Activated gamma-delta T cell treated with Interleukin-2 at 50 U/mL for 16 hours (primary cell): ENCODE measurements around the gene CPTP.
"Not testable (repeated sequence)": the region's sequence is repeated elsewhere in the genome, so short reads cannot be mapped to it uniquely, and the experiment has no call there.

ENCODE experiments used
- DNase-seq: peaks from one replicate; pipeline ENCODE4 v3.0.0-alpha.2; 2020

Gene CPTP

GRCh38 chr1:1352786-1353388 lies 28.3 kb downstream of the CPTP start:
- no peak for DNase-seq

- no peak for DNase-seq
Measured at GRCh38 chr1:1353389-1354151, 29.0 kb downstream of the CPTP start.

GRCh38 chr1:1354271-1355247 lies 30.0 kb downstream of the CPTP start:
- no peak for DNase-seq

GRCh38 chr1:1355416-1355815 lies 30.8 kb downstream of the CPTP start:
- DNase-seq, result no peak

- no peak for DNase-seq
Measured at GRCh38 chr1:1356166-1356795, 31.7 kb downstream of the CPTP start.

- no peak for DNase-seq
Measured at GRCh38 chr1:1356796-1357401, 32.3 kb downstream of the CPTP start.

- no peak for DNase-seq
Measured at GRCh38 chr1:1357871-1358432, 33.4 kb downstream of the CPTP start.

GRCh38 chr1:1358433-1359271 lies 34.0 kb downstream of the CPTP start, which contains the start of gene MXRA8:
Gene MXRA8, minus strand, starts transcription at chr1:1358555. Its CDS starts 51 bp downstream, at chr1:1358504.
- DNase-seq, result no peak

- no peak for DNase-seq
Measured at GRCh38 chr1:1359308-1359663, 34.7 kb downstream of the CPTP start.

- no peak for DNase-seq
Measured at GRCh38 chr1:1359664-1360468, 35.3 kb downstream of the CPTP start.

- no peak for DNase-seq
Measured at GRCh38 chr1:1360506-1361169, 36.0 kb downstream of the CPTP start.

- no peak for DNase-seq
Measured at GRCh38 chr1:1361233-1361981, 36.8 kb downstream of the CPTP start.

GRCh38 chr1:1361982-1362423 lies 37.4 kb downstream of the CPTP start:
- no peak for DNase-seq

- DNase-seq, result no peak
Measured at GRCh38 chr1:1364266-1364665, 39.7 kb downstream of the CPTP start.

- DNase-seq, result no peak
Measured at GRCh38 chr1:1365875-1366698, 41.5 kb downstream of the CPTP start.

GRCh38 chr1:1366699-1367066 lies 42.1 kb downstream of the CPTP start:
- DNase-seq, result no peak

- no peak for DNase-seq
Measured at GRCh38 chr1:1367315-1367714, 42.7 kb downstream of the CPTP start.

GRCh38 chr1:1370094-1370493 lies 45.5 kb downstream of the CPTP start:
- not testable (repeated sequence) for DNase-seq
